Measurements from ENCODE around the gene FRMD8. TPM values are rescaled to one million over a fixed set of nuclear protein-coding genes. Genes with fewer than 3 reads are reported as not detected.
A peak's percentile ranks its signal among the peaks of the same experiment; 100 is the strongest.

Gene FRMD8
- polyA plus RNA-seq, 1 donor = 11.4 TPM

GRCh38 chr11:65376138-65376713 is 10.2 kb upstream of the FRMD8 start:
- no peak for DNase-seq

GRCh38 chr11:65377036-65377435 is 9.4 kb upstream of the FRMD8 start:
- no peak for DNase-seq

GRCh38 chr11:65377777-65378176 is 8.7 kb upstream of the FRMD8 start:
- no peak for DNase-seq

- no peak for DNase-seq
Measured at GRCh38 chr11:65378208-65378927, 8.1 kb upstream of the FRMD8 start.

GRCh38 chr11:65378928-65379638 is 7.4 kb upstream of the FRMD8 start:
- no peak for DNase-seq

GRCh38 chr11:65379698-65380459 is 6.6 kb upstream of the FRMD8 start:
- no peak for DNase-seq

GRCh38 chr11:65380460-65381119 is 5.8 kb upstream of the FRMD8 start:
- DNase-seq = no peak

- no peak for DNase-seq
Measured at GRCh38 chr11:65381716-65382032, 4.8 kb upstream of the FRMD8 start.

GRCh38 chr11:65382033-65382803 is 4.2 kb upstream of the FRMD8 start, which contains the start of gene SLC25A45:
SLC25A45 (minus strand) TSS chr11:65382646; CDS start chr11:65381951, 695 bp downstream.
- peak; percentile 85 for DNase-seq

- no peak for DNase-seq
Measured at GRCh38 chr11:65382804-65383368, 3.6 kb upstream of the FRMD8 start.

- DNase-seq = no peak
Measured at GRCh38 chr11:65383778-65384177, 2.7 kb upstream of the FRMD8 start.

- DNase-seq = no peak
Measured at GRCh38 chr11:65384301-65384889, 2.0 kb upstream of the FRMD8 start.

GRCh38 chr11:65388731-65389130 is 2.3 kb downstream of the FRMD8 start:
- no peak for DNase-seq

GRCh38 chr11:65389294-65389980 is 3.0 kb downstream of the FRMD8 start:
- no peak for DNase-seq

- no peak for DNase-seq
Measured at GRCh38 chr11:65390099-65390941, 3.9 kb downstream of the FRMD8 start.

GRCh38 chr11:65390996-65391395 is 4.6 kb downstream of the FRMD8 start:
- no peak for DNase-seq

- no peak for DNase-seq
Measured at GRCh38 chr11:65392186-65392829, 5.9 kb downstream of the FRMD8 start.

GRCh38 chr11:65392899-65393298 is 6.5 kb downstream of the FRMD8 start:
- no peak for DNase-seq

All from hindlimb muscle (tissue), 1 donor.